HG03045 (cell line): Measurements from ENCODE around the gene RRAD.
"Not testable (repeated sequence)": the region's sequence is repeated elsewhere in the genome, so short reads cannot be mapped to it uniquely, and the experiment has no call there.

Experiments used
- ATAC-seq: cut with Tn5 transposase; IDR thresholded peaks from one replicate; pipeline ENCODE4 v1.9.1; 2021; ENCODE audit warnings: mild to moderate bottlenecking, moderate library complexity; ENCODE audit not compliant: unreplicated experiment

Gene RRAD

GRCh38 chr16:66952430-66953110 lies 27.2 kb upstream of the RRAD start:
- no peak for ATAC-seq

GRCh38 chr16:66950971-66951790 lies 25.8 kb upstream of the RRAD start:
- no peak for ATAC-seq

- no peak for ATAC-seq
Observed at GRCh38 chr16:66950437-66950836, 25.1 kb upstream of the RRAD start.

- ATAC-seq: no peak
Observed at GRCh38 chr16:66949472-66949871, 24.1 kb upstream of the RRAD start.

GRCh38 chr16:66948837-66949225 lies 23.5 kb upstream of the RRAD start:
- ATAC-seq: no peak

GRCh38 chr16:66948134-66948836 lies 22.9 kb upstream of the RRAD start:
- no peak for ATAC-seq

- peak; percentile 55 for ATAC-seq
Observed at GRCh38 chr16:66947302-66948065, 22.1 kb upstream of the RRAD start.

- ATAC-seq: no peak
Observed at GRCh38 chr16:66946974-66947301, 21.6 kb upstream of the RRAD start.

- ATAC-seq: no peak
Observed at GRCh38 chr16:66946541-66946940, 21.2 kb upstream of the RRAD start.

GRCh38 chr16:66945939-66946338 lies 20.6 kb upstream of the RRAD start:
- ATAC-seq: no peak

GRCh38 chr16:66944971-66945370 lies 19.6 kb upstream of the RRAD start:
- not testable (repeated sequence) for ATAC-seq

GRCh38 chr16:66944054-66944441 lies 18.7 kb upstream of the RRAD start:
- no peak for ATAC-seq

GRCh38 chr16:66943426-66944053 lies 18.2 kb upstream of the RRAD start:
- ATAC-seq: no peak

- ATAC-seq: no peak
Observed at GRCh38 chr16:66942981-66943380, 17.6 kb upstream of the RRAD start.

GRCh38 chr16:66940236-66940635 lies 14.9 kb upstream of the RRAD start:
- no peak for ATAC-seq

GRCh38 chr16:66939366-66939765 lies 14.0 kb upstream of the RRAD start:
- ATAC-seq: no peak

- ATAC-seq: no peak
Observed at GRCh38 chr16:66937725-66938337, 12.5 kb upstream of the RRAD start.

- ATAC-seq: no peak
Observed at GRCh38 chr16:66936889-66937554, 11.7 kb upstream of the RRAD start.

- ATAC-seq: no peak
Observed at GRCh38 chr16:66936462-66936861, 11.1 kb upstream of the RRAD start.
